OCI-LY3 (cell line): Measurements from ENCODE around the gene TEAD1.

ENCODE experiments used
- EZH2phosphoT487 ChIP-seq: fragments of 200-600 bp; shearing (Covaris generic); IDR thresholded peaks from 2 replicates; pipeline ENCODE4 v1.6.1; 2018; ENCODE audit warnings: antibody characterized with exemption, mixed run types, low read depth
- TF ChIP-seq, protein P1 (sequence below): fragments of 200-600, 300-600 bp; sonication (generic); IDR thresholded peaks from 2 replicates; pipeline ENCODE4 v1.5.1; 2014; ENCODE audit warnings: antibody characterized with exemption, low read length, low read depth

DNA sequence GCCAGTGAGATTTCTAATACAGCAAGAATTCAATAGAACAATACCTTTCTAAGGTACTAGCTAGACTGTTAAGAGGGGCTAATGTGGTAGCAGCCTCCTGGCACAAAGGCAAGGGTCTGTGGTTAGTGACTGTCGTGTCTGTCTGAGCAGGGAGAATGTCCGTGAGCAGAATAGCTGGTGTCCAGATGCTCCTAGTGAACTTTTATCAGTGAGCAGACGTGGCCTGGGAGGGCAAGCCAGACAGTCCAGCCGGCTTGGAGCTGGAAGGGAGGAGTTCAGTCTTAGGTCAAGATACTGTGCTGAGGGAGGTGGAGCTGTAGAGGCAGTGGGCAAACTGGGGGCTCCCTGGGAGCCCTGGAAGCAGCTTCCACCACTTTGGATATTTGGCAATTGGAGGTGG, 138.6 kb downstream of the TEAD1 start:
- TF ChIP-seq, protein P1, sequence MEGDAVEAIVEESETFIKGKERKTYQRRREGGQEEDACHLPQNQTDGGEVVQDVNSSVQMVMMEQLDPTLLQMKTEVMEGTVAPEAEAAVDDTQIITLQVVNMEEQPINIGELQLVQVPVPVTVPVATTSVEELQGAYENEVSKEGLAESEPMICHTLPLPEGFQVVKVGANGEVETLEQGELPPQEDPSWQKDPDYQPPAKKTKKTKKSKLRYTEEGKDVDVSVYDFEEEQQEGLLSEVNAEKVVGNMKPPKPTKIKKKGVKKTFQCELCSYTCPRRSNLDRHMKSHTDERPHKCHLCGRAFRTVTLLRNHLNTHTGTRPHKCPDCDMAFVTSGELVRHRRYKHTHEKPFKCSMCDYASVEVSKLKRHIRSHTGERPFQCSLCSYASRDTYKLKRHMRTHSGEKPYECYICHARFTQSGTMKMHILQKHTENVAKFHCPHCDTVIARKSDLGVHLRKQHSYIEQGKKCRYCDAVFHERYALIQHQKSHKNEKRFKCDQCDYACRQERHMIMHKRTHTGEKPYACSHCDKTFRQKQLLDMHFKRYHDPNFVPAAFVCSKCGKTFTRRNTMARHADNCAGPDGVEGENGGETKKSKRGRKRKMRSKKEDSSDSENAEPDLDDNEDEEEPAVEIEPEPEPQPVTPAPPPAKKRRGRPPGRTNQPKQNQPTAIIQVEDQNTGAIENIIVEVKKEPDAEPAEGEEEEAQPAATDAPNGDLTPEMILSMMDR: no peak
- TF ChIP-seq EZH2phosphoT487: no peak
